HepG2 (cell line): ENCODE data around the gene PDZD7. TPM values are rescaled to one million over a fixed set of nuclear protein-coding genes. Genes with fewer than 3 reads are reported as not detected.
A peak's percentile ranks its signal among the peaks of the same experiment; 100 is the strongest.

Experiments used
- CBFB ChIP-seq: sonication (generic); formaldehyde crosslinking; IDR thresholded peaks from 2 replicates; pipeline ENCODE4 v1.4.0; 2020; ENCODE audit warnings: missing genetic modification reagents
- CREB3 ChIP-seq: sonication (generic); formaldehyde crosslinking; IDR thresholded peaks from 2 replicates; pipeline ENCODE4 v1.5.0; 2020; ENCODE audit warnings: missing genetic modification reagents
- GRHL1 ChIP-seq: sonication (generic); formaldehyde crosslinking; conservative IDR thresholded peaks from 2 replicates; pipeline ENCODE4 v1.8.0; 2022; ENCODE audit warnings: missing genetic modification reagents
- HDAC6 ChIP-seq: fragments of 200-600 bp; sonication (generic); IDR thresholded peaks from 2 replicates; pipeline ENCODE4 v1.7.0; 2017; ENCODE audit warnings: mild to moderate bottlenecking, antibody characterized with exemption, low read length, low read depth
- IRF2 ChIP-seq: IDR thresholded peaks from 2 replicates; pipeline ENCODE4 v1.6.1; 2018; ENCODE audit warnings: missing genetic modification reagents, missing compliant biosample characterization
- KAT2B ChIP-seq: fragments of 150-350 bp; IDR thresholded peaks from 2 replicates; pipeline ENCODE4 v1.6.1; 2014; ENCODE audit warnings: low read depth, low read length, borderline replicate concordance
- NCOA1 ChIP-seq: sonication (generic); formaldehyde crosslinking; IDR thresholded peaks from 2 replicates; pipeline ENCODE4 v1.9.0; 2021; ENCODE audit warnings: missing genetic modification reagents
- PATZ1 ChIP-seq: sonication (generic); formaldehyde crosslinking; IDR thresholded peaks from 2 replicates; pipeline ENCODE4 v1.4.0; 2020; ENCODE audit warnings: missing genetic modification reagents
- REL ChIP-seq: sonication (generic); formaldehyde crosslinking; conservative IDR thresholded peaks from 2 replicates; pipeline ENCODE4 v1.8.0; 2022; ENCODE audit warnings: mild to moderate bottlenecking, missing genetic modification reagents, moderate library complexity
- REPIN1 ChIP-seq: sonication (generic); formaldehyde crosslinking; IDR thresholded peaks from 2 replicates; pipeline ENCODE4 v1.8.0; 2022; ENCODE audit warnings: missing genetic modification reagents, low read depth, mild to moderate bottlenecking, borderline replicate concordance
- REST ChIP-seq, 2 experiments: IDR thresholded peaks; 2 replicates each; pipeline ENCODE4 v1.6.1; 2011 to 2012; ENCODE audit warnings: low read length in 2 of 2, borderline replicate concordance in 1 of 2, low read depth in 1 of 2, mild to moderate bottlenecking in 1 of 2, moderate library complexity in 1 of 2
- SIX1 ChIP-seq: sonication (generic); formaldehyde crosslinking; IDR thresholded peaks from 2 replicates; pipeline ENCODE4 v1.4.0; 2020; ENCODE audit warnings: missing genetic modification reagents, borderline replicate concordance
- ZNF276 ChIP-seq: sonication (generic); formaldehyde crosslinking; IDR thresholded peaks from 2 replicates; pipeline ENCODE4 v1.4.0; 2020; ENCODE audit warnings: mild to moderate bottlenecking, low read depth, missing genetic modification reagents
- ZNF550 ChIP-seq: sonication (generic); formaldehyde crosslinking; IDR thresholded peaks from 2 replicates; pipeline ENCODE4 v1.4.0; 2020; ENCODE audit warnings: mild to moderate bottlenecking, missing genetic modification reagents, borderline replicate concordance
- ZNF558 ChIP-seq: sonication (generic); formaldehyde crosslinking; IDR thresholded peaks from 2 replicates; pipeline ENCODE4 v1.9.0; 2022; ENCODE audit warnings: mild to moderate bottlenecking, missing genetic modification reagents, borderline replicate concordance
- ZNF75D ChIP-seq: sonication (generic); formaldehyde crosslinking; IDR thresholded peaks from 2 replicates; pipeline ENCODE4 v1.8.1; 2023; ENCODE audit warnings: missing genetic modification reagents, mild to moderate bottlenecking, borderline replicate concordance
- ZNF781 ChIP-seq: sonication (generic); formaldehyde crosslinking; IDR thresholded peaks from 2 replicates; pipeline ENCODE4 v1.5.1; 2020; ENCODE audit warnings: borderline replicate concordance, mild to moderate bottlenecking, missing genetic modification reagents; ENCODE audit errors: not compliant biosample characterization
- ZSCAN9 ChIP-seq: IDR thresholded peaks from 2 replicates; pipeline ENCODE4 v1.6.1; 2016; ENCODE audit warnings: borderline replicate concordance
- polyA plus RNA-seq, 8 experiments: library from polyadenylated mRNA; depleted of rRNA in 3 of 8; stranded (reverse) in 7 of 8; unstranded in 1 of 8; fragments of >200 nt; fragmentation: Illumina TruSeq in 4 of 8; extraction: Trizol in 4 of 8; gene quantifications; 2 replicates each; pipeline versions ENCODE4 v1.2.1 to v1.2.3, GENCODE V29; 2011 to 2016; ENCODE audit warnings: low read depth in 4 of 8, missing spikeins in 1 of 8, mixed read lengths in 1 of 8; ENCODE audit not compliant: insufficient read depth in 1 of 8
- total RNA-seq, 5 experiments: library from RNA; depleted of rRNA; stranded (reverse); fragments of >200 nt; fragmentation: Illumina TruSeq; extraction: Trizol; gene quantifications; 2 replicates each; pipeline ENCODE4 v1.2.3, GENCODE V29; 2016; ENCODE audit warnings: low read depth in 1 of 5

The PDZD7 gene
- total and polyA plus RNA-seq, 2 of the 13 experiments (the other 11 are each of a cell fraction or from before 2014, with no cell fraction given), result 0.58 to 0.73 TPM

- peak in 1 of 2 experiments; percentile 33; a peak in 1 of 4 replicates for TF ChIP-seq REST (IDR thresholded peaks at IDR 0.05; ENCODE audit: borderline replicate concordance in 1 of 2, low read depth in 1 of 2, low read length in 2 of 2)
- TF ChIP-seq IRF2, result peak; percentile 47; the same call in 1 of the 2 replicates
- peak; percentile 65; the same call in 1 of the 2 replicates for TF ChIP-seq CBFB (CRISPR knock-in tag)
- TF ChIP-seq NCOA1, result no peak
- no peak for TF ChIP-seq KAT2B
- peak; percentile 82; the same call in 1 of the 2 replicates for TF ChIP-seq ZNF558 (CRISPR knock-in tag)
- no peak for TF ChIP-seq ZNF550
- no peak for TF ChIP-seq ZNF75D (CRISPR knock-in tag)
- peak; percentile 83; the same call in 1 of the 2 replicates for TF ChIP-seq CREB3 (CRISPR knock-in tag)
- no peak for TF ChIP-seq ZSCAN9 (CRISPR knock-in tag)
- no peak for TF ChIP-seq ZNF276
- peak; percentile 72 for TF ChIP-seq PATZ1 (CRISPR knock-in tag)
- no peak for TF ChIP-seq SIX1
- TF ChIP-seq HDAC6, result no peak
- TF ChIP-seq REL (CRISPR knock-in tag), result peak; percentile 44
- no peak for TF ChIP-seq GRHL1
- TF ChIP-seq REPIN1 (CRISPR knock-in tag), result peak; percentile 80; the same call in 1 of the 2 replicates
- TF ChIP-seq ZNF781 (CRISPR knock-in tag), result peak; percentile 66
Observed at GRCh38 chr10:100986952-100987684, 43.8 kb downstream of the PDZD7 start, which contains the start of the genes MRPL43 and TWNK (continued).
